ENCODE results near the gene UGT1A5. TPM values are rescaled to one million over a fixed set of nuclear protein-coding genes. Genes with fewer than 3 reads are reported as not detected.

The UGT1A5 gene
- polyA plus RNA-seq, 1 donor from 2014 or later, result not detected

DNA sequence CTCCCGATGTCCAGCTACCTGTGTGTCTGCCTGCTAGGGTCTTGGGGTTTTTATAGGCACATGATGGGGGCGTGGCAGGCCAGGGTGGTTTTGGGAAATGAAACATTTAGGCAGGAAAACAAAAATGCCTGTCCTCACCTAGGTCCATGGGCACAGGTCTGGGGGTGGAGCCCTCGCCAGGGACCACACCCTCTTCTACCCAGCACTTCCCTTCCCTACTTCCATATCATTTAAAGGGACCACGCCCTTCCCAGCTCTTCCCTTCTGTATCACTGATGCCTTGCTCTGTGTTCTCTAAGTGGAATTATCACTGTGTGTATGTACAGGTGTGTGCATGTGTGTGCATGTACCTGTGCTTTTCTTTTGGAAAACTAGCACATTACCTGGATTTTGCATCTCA is 53.7 kb downstream of the UGT1A5 start:
- Histone ChIP-seq H3F3A (ENCODE audit: insufficient read depth, low read length, poor library complexity, severe bottlenecking) (no peaks in the 10 kb centered on the region), H3K9me2 (ENCODE audit: insufficient read depth, low read length) (no peaks in the 10 kb centered on the region), H3K36me3 (ENCODE audit: insufficient read depth, low read length) (no peaks in the 10 kb centered on the region), H3K79me2 (replicated peaks; ENCODE audit: insufficient read depth, low read length) (no peaks in the 10 kb centered on the region), H3K9ac (ENCODE audit: low read length) (no peak overlapping the region), H3K27ac (ENCODE audit: low read length) (no peak overlapping the region), H4K20me1 (ENCODE audit: insufficient read depth) (no peaks in the 10 kb centered on the region), H2AFZ (ENCODE audit: low read depth, low read length) (no peak overlapping the region), H3K4me2 (ENCODE audit: low read length) (no peak overlapping the region), H3K27me3 (ENCODE audit: insufficient read depth, low read depth, low read length) (no peaks in the 10 kb centered on the region), H3K4me3 (ENCODE audit: low read length) (no peak overlapping the region), H3K9me3 (ENCODE audit: low read length) (no peaks in the 10 kb centered on the region)
- no peak for TF ChIP-seq EZH2 (IDR thresholded peaks at IDR 0.05; ENCODE audit: borderline replicate concordance, insufficient read depth, low read length, poor library complexity, severe bottlenecking)

DNA sequence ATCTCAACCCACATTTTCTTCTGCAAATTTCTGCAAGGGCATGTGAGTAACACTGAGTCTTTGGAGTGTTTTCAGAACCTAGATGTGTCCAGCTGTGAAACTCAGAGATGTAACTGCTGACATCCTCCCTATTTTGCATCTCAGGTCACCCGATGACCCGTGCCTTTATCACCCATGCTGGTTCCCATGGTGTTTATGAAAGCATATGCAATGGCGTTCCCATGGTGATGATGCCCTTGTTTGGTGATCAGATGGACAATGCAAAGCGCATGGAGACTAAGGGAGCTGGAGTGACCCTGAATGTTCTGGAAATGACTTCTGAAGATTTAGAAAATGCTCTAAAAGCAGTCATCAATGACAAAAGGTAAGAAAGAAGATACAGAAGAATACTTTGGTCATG is 55.4 kb downstream of the UGT1A5 start:
- Histone ChIP-seq H3K27me3 (ENCODE audit: insufficient read depth, low read depth, low read length) (no peaks in the 10 kb centered on the region), H3K9me3 (ENCODE audit: low read length) (no peaks in the 10 kb centered on the region), H3F3A (ENCODE audit: insufficient read depth, low read length, poor library complexity, severe bottlenecking) (no peaks in the 10 kb centered on the region), H3K4me3 (ENCODE audit: low read length) (no peak overlapping the region), H2AFZ (ENCODE audit: low read depth, low read length) (no peak overlapping the region), H3K27ac (ENCODE audit: low read length) (no peak overlapping the region), H3K4me2 (ENCODE audit: low read length) (no peak overlapping the region), H3K79me2 (replicated peaks; ENCODE audit: insufficient read depth, low read length) (no peaks in the 10 kb centered on the region), H3K36me3 (ENCODE audit: insufficient read depth, low read length) (no peaks in the 10 kb centered on the region), H3K9me2 (ENCODE audit: insufficient read depth, low read length) (no peaks in the 10 kb centered on the region), H4K20me1 (ENCODE audit: insufficient read depth) (no peaks in the 10 kb centered on the region), H3K9ac (ENCODE audit: low read length) (no peak overlapping the region)
- TF ChIP-seq, protein P1, sequence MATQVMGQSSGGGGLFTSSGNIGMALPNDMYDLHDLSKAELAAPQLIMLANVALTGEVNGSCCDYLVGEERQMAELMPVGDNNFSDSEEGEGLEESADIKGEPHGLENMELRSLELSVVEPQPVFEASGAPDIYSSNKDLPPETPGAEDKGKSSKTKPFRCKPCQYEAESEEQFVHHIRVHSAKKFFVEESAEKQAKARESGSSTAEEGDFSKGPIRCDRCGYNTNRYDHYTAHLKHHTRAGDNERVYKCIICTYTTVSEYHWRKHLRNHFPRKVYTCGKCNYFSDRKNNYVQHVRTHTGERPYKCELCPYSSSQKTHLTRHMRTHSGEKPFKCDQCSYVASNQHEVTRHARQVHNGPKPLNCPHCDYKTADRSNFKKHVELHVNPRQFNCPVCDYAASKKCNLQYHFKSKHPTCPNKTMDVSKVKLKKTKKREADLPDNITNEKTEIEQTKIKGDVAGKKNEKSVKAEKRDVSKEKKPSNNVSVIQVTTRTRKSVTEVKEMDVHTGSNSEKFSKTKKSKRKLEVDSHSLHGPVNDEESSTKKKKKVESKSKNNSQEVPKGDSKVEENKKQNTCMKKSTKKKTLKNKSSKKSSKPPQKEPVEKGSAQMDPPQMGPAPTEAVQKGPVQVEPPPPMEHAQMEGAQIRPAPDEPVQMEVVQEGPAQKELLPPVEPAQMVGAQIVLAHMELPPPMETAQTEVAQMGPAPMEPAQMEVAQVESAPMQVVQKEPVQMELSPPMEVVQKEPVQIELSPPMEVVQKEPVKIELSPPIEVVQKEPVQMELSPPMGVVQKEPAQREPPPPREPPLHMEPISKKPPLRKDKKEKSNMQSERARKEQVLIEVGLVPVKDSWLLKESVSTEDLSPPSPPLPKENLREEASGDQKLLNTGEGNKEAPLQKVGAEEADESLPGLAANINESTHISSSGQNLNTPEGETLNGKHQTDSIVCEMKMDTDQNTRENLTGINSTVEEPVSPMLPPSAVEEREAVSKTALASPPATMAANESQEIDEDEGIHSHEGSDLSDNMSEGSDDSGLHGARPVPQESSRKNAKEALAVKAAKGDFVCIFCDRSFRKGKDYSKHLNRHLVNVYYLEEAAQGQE (IDR thresholded peaks at IDR 0.05; ENCODE audit: borderline replicate concordance), result no peak
- TF ChIP-seq TAF1 (IDR thresholded peaks at IDR 0.05; ENCODE audit: low read depth) (no peak), POLR2AphosphoS5 (IDR thresholded peaks at IDR 0.05) (no peak), RAD21 (conservative IDR thresholded peaks at IDR 0.05) (no peak), EZH2 (IDR thresholded peaks at IDR 0.05; ENCODE audit: borderline replicate concordance, insufficient read depth, low read length, poor library complexity, severe bottlenecking) (no peak), SMC3 (conservative IDR thresholded peaks at IDR 0.05; ENCODE audit: poor library complexity) (no peak), EP300 (conservative IDR thresholded peaks at IDR 0.05; ENCODE audit: poor library complexity, severe bottlenecking) (no peak), MXI1 (conservative IDR thresholded peaks at IDR 0.05; ENCODE audit: poor library complexity, severe bottlenecking) (no peak)
- TF ChIP-seq, protein P2, sequence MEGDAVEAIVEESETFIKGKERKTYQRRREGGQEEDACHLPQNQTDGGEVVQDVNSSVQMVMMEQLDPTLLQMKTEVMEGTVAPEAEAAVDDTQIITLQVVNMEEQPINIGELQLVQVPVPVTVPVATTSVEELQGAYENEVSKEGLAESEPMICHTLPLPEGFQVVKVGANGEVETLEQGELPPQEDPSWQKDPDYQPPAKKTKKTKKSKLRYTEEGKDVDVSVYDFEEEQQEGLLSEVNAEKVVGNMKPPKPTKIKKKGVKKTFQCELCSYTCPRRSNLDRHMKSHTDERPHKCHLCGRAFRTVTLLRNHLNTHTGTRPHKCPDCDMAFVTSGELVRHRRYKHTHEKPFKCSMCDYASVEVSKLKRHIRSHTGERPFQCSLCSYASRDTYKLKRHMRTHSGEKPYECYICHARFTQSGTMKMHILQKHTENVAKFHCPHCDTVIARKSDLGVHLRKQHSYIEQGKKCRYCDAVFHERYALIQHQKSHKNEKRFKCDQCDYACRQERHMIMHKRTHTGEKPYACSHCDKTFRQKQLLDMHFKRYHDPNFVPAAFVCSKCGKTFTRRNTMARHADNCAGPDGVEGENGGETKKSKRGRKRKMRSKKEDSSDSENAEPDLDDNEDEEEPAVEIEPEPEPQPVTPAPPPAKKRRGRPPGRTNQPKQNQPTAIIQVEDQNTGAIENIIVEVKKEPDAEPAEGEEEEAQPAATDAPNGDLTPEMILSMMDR (IDR thresholded peaks at IDR 0.05; ENCODE audit: poor library complexity, severe bottlenecking), result no peak

DNA sequence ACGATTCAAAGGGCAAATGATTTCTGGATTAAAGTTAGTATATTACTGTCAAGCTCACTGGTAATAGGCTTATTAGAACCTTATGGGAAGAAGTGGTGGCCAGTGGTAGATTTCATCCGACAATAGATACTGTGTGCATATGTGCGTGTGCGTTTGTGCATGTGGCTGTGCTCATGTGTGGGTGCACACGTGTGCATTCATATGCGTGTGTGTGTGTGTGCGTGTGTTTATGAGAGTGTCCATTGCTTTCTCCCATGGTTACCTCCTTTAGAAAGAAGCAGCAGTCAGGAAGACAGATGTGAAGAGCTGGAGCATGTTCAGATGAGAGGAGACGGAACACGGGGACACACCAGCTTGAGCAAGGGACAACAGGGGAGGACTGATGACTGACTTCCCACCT is 56.6 kb downstream of the UGT1A5 start:
- Histone ChIP-seq H3K27me3 (ENCODE audit: insufficient read depth, low read depth, low read length) (no peaks in the 10 kb centered on the region), H3K4me2 (ENCODE audit: low read length) (no peak overlapping the region), H3K27ac (ENCODE audit: low read length) (no peak overlapping the region), H4K20me1 (ENCODE audit: insufficient read depth) (no peaks in the 10 kb centered on the region), H3K9me3 (ENCODE audit: low read length) (no peaks in the 10 kb centered on the region), H3K79me2 (replicated peaks; ENCODE audit: insufficient read depth, low read length) (no peaks in the 10 kb centered on the region), H3K9ac (ENCODE audit: low read length) (no peak overlapping the region), H2AFZ (ENCODE audit: low read depth, low read length) (no peak overlapping the region), H3K4me3 (ENCODE audit: low read length) (no peak overlapping the region), H3F3A (ENCODE audit: insufficient read depth, low read length, poor library complexity, severe bottlenecking) (no peaks in the 10 kb centered on the region), H3K9me2 (ENCODE audit: insufficient read depth, low read length) (no peaks in the 10 kb centered on the region), H3K36me3 (ENCODE audit: insufficient read depth, low read length) (no peaks in the 10 kb centered on the region)
- TF ChIP-seq POLR2AphosphoS5 (IDR thresholded peaks at IDR 0.05) (no peak), EZH2 (IDR thresholded peaks at IDR 0.05; ENCODE audit: borderline replicate concordance, insufficient read depth, low read length, poor library complexity, severe bottlenecking) (no peak), RAD21 (conservative IDR thresholded peaks at IDR 0.05) (no peak), SMC3 (conservative IDR thresholded peaks at IDR 0.05; ENCODE audit: poor library complexity) (no peak), EP300 (conservative IDR thresholded peaks at IDR 0.05; ENCODE audit: poor library complexity, severe bottlenecking) (no peak), TAF1 (IDR thresholded peaks at IDR 0.05; ENCODE audit: low read depth) (no peak), MXI1 (conservative IDR thresholded peaks at IDR 0.05; ENCODE audit: poor library complexity, severe bottlenecking) (no peak)
- TF ChIP-seq, protein P2 (IDR thresholded peaks at IDR 0.05; ENCODE audit: poor library complexity, severe bottlenecking), result no peak
- TF ChIP-seq, protein P1 (IDR thresholded peaks at IDR 0.05; ENCODE audit: borderline replicate concordance), result no peak

Data from neural cell (in vitro differentiated cells).